NCI-H2107 (cell line): ENCODE results near the gene SERPINB8.

ENCODE experiments used
- DNase-seq: peaks from one replicate; lab custom pipeline; 2025; lab: John Stamatoyannopoulos, UW

Gene SERPINB8

GRCh38 chr18:63964908-63965307 is 5.0 kb upstream of the SERPINB8 start:
- no peak for DNase-seq

GRCh38 chr18:63965716-63966330 is 4.1 kb upstream of the SERPINB8 start:
- no peak for DNase-seq

GRCh38 chr18:63970809-63971205 is 926 bp downstream of the SERPINB8 start:
- no peak for DNase-seq

- DNase-seq = no peak
Measured at GRCh38 chr18:63971320-63972001, 1.6 kb downstream of the SERPINB8 start.

- DNase-seq = no peak
Measured at GRCh38 chr18:63972002-63972376, 2.1 kb downstream of the SERPINB8 start.

GRCh38 chr18:63974991-63975390 is 5.1 kb downstream of the SERPINB8 start:
- DNase-seq = no peak

GRCh38 chr18:63975628-63976027 is 5.7 kb downstream of the SERPINB8 start:
- no peak for DNase-seq

- no peak for DNase-seq
Measured at GRCh38 chr18:63977040-63977439, 7.2 kb downstream of the SERPINB8 start.

- DNase-seq = peak; percentile 14
Measured at GRCh38 chr18:63979409-63979920, 9.6 kb downstream of the SERPINB8 start.

GRCh38 chr18:63980027-63980426 is 10.1 kb downstream of the SERPINB8 start:
- no peak for DNase-seq

GRCh38 chr18:63980896-63981460 is 11.1 kb downstream of the SERPINB8 start:
- DNase-seq = no peak

GRCh38 chr18:63981719-63982118 is 11.8 kb downstream of the SERPINB8 start:
- DNase-seq = no peak

- no peak for DNase-seq
Measured at GRCh38 chr18:63982361-63982760, 12.5 kb downstream of the SERPINB8 start.

- no peak for DNase-seq
Measured at GRCh38 chr18:63986885-63987284, 17.0 kb downstream of the SERPINB8 start.

GRCh38 chr18:63987743-63988142 is 17.9 kb downstream of the SERPINB8 start:
- DNase-seq = no peak

GRCh38 chr18:63992751-63993150 is 22.9 kb downstream of the SERPINB8 start:
- no peak for DNase-seq

GRCh38 chr18:63994783-63995399 is 25.0 kb downstream of the SERPINB8 start:
- DNase-seq = peak; percentile 4

- no peak for DNase-seq
Measured at GRCh38 chr18:63997041-63997440, 27.2 kb downstream of the SERPINB8 start.

- DNase-seq = no peak
Measured at GRCh38 chr18:63997606-63998005, 27.7 kb downstream of the SERPINB8 start.

- DNase-seq = no peak
Measured at GRCh38 chr18:63999871-64000270, 30.0 kb downstream of the SERPINB8 start.

GRCh38 chr18:64002581-64002980 is 32.7 kb downstream of the SERPINB8 start:
- no peak for DNase-seq

- no peak for DNase-seq
Measured at GRCh38 chr18:64009305-64009704, 39.4 kb downstream of the SERPINB8 start.

GRCh38 chr18:64011513-64011912 is 41.6 kb downstream of the SERPINB8 start:
- no peak for DNase-seq
